ENCODE data around the gene ATP11C. TPM values are rescaled to one million over a fixed set of nuclear protein-coding genes. Genes with fewer than 3 reads are reported as not detected.
A peak's percentile ranks its signal among the peaks of the same experiment; 100 is the strongest.

Gene ATP11C
- total RNA-seq, 1 experiment from 2014 or later, result 19.0 TPM

GRCh38 chrX:139890991-139891700, 41.7 kb downstream of the ATP11C start:
- intact Hi-C loops (cut with micrococcal nuclease), result no loop called here
- Mint-ChIP-seq H3K27me3 (ENCODE audit: insufficient read depth, unreplicated experiment) (no peaks in the 10 kb centered on the region), H3K36me3 (ENCODE audit: insufficient read depth, unreplicated experiment) (peaks cover 8% of the 10 kb centered on the region), H3K4me3 (ENCODE audit: unreplicated experiment) (no peak overlapping the region), H3K9me3 (ENCODE audit: unreplicated experiment) (peaks cover 7% of the 10 kb centered on the region), H3K4me1 (ENCODE audit: insufficient read depth, unreplicated experiment) (peaks cover 5% of the 10 kb centered on the region), H3K27ac (ENCODE audit: low read depth, unreplicated experiment) (peak overlapping the region; percentile 29)
- ChIA-PET POLR2A (no interaction called here), CTCF (no interaction called here)
- peak; percentile 62 for DNase-seq (ENCODE audit: unreplicated experiment)
- no TSS peak for BruUV-seq (replicated peaks)
- no peak for TF ChIP-seq CTCF (IDR thresholded peaks at IDR 0.05; ENCODE audit: unreplicated experiment)

DNA sequence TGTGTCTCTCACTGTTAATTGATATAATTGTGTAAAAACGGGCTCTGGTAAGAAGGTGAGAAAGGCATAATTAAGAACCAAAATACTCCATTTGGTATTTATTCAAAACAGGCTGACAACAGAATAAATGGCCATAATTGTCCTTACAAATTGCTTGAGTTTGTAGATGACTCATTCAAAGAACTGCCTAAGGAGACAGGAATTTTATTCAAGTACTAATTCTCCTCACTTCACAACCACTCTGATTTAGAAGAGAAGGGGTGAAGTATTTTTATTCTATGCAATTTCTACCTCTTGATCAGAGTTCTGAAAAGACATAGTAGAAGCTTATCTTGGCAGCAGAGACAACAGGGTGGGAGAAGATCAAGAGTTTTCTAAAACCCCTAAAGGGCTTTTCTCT, 43.1 kb downstream of the ATP11C start:
- no peak for TF ChIP-seq CTCF (IDR thresholded peaks at IDR 0.05; ENCODE audit: unreplicated experiment)
- intact Hi-C loops (cut with micrococcal nuclease), result no loop called here
- peak; percentile 16 for DNase-seq (ENCODE audit: unreplicated experiment)
- H3K27ac Mint-ChIP-seq (ENCODE audit: low read depth, unreplicated experiment), result peak overlapping the region; percentile 46
- BruUV-seq (replicated peaks), result no TSS peak
- POLR2A ChIA-PET, result interaction anchor here (0.7 kb wide), 1 partner anchor 10 kb away, joined by 3 read pairs; no protein-coding TSS in a partner anchor
- CTCF ChIA-PET, result interaction anchor here (0.5 kb wide), 1 partner anchor 41 kb away, joined by 5 read pairs; no protein-coding TSS in a partner anchor
- peaks cover 13% of the 10 kb centered on the region for H3K36me3 Mint-ChIP-seq (ENCODE audit: insufficient read depth, unreplicated experiment)
- peaks cover 5% of the 10 kb centered on the region for H3K4me1 Mint-ChIP-seq (ENCODE audit: insufficient read depth, unreplicated experiment)
- H3K4me3 Mint-ChIP-seq (ENCODE audit: unreplicated experiment), result no peak overlapping the region
- H3K9me3 Mint-ChIP-seq (ENCODE audit: unreplicated experiment), result peaks cover 7% of the 10 kb centered on the region
- H3K27me3 Mint-ChIP-seq (ENCODE audit: insufficient read depth, unreplicated experiment), result no peaks in the 10 kb centered on the region

DNA sequence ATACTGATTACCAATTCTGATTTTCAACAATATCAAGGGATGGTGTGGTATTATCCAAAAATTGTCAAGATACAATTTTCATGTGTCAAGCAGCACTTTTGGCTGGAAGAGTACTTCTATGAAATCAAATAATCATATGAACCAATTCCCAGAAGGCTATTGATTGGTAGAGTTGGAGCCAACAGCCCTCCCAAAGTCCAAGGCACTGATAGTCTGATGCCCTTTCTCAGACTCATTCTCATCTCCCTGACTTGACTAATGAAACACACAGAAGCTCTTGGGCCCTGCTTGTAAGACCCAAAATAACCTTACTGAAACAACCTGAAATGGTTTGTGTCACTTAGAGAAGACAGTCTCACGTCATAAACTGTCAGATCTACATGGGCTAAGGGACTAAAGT, 48.9 kb downstream of the ATP11C start:
- Mint-ChIP-seq H3K27me3 (ENCODE audit: insufficient read depth, unreplicated experiment) (no peaks in the 10 kb centered on the region), H3K4me1 (ENCODE audit: insufficient read depth, unreplicated experiment) (no peaks in the 10 kb centered on the region), H3K4me3 (ENCODE audit: unreplicated experiment) (no peak overlapping the region), H3K27ac (ENCODE audit: low read depth, unreplicated experiment) (no peak overlapping the region), H3K9me3 (ENCODE audit: unreplicated experiment) (peaks cover 3% of the 10 kb centered on the region), H3K36me3 (ENCODE audit: insufficient read depth, unreplicated experiment) (peaks cover 5% of the 10 kb centered on the region)
- intact Hi-C loops (cut with micrococcal nuclease), result no loop called here
- no TSS peak for BruUV-seq (replicated peaks)
- no peak for TF ChIP-seq CTCF (IDR thresholded peaks at IDR 0.05; ENCODE audit: unreplicated experiment)
- no peak for DNase-seq (ENCODE audit: unreplicated experiment)
- CTCF ChIA-PET, result no interaction called here
- POLR2A ChIA-PET, result no interaction called here

DNA sequence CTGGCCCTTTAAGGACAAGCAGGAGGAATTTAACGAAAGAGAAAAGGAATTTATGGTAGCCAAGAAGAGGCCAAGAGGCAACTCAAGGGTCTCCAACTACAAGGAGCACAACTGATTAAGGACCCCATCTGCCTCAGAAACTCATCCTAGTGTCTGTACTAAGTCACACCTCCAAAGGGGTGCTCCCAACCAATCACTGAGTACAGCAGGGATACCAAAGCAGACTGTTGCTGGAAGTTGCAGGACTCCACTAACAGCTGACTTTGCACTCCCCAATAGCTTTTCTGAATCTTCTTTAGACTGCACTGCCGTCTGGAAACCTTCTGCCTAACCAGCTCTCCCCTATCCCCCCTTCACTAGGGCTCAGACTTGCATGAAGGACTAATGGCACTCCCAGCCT, 50.6 kb downstream of the ATP11C start:
- Mint-ChIP-seq H3K4me3 (ENCODE audit: unreplicated experiment) (no peak overlapping the region), H3K4me1 (ENCODE audit: insufficient read depth, unreplicated experiment) (no peaks in the 10 kb centered on the region), H3K9me3 (ENCODE audit: unreplicated experiment) (peaks cover 12% of the 10 kb centered on the region), H3K36me3 (ENCODE audit: insufficient read depth, unreplicated experiment) (peaks cover 5% of the 10 kb centered on the region), H3K27me3 (ENCODE audit: insufficient read depth, unreplicated experiment) (no peaks in the 10 kb centered on the region), H3K27ac (ENCODE audit: low read depth, unreplicated experiment) (no peak overlapping the region)
- CTCF ChIA-PET, result interaction anchor here (0.6 kb wide), 1 partner anchor 29 kb away, joined by 3 read pairs; no protein-coding TSS in a partner anchor
- no peak for DNase-seq (ENCODE audit: unreplicated experiment)
- no peak for TF ChIP-seq CTCF (IDR thresholded peaks at IDR 0.05; ENCODE audit: unreplicated experiment)
- no TSS peak for BruUV-seq (replicated peaks)
- intact Hi-C loops (cut with micrococcal nuclease), result no loop called here
- POLR2A ChIA-PET, result no interaction called here

Data from MCF 10A (cell line).